Superior temporal gyrus (tissue), 1 donor: ENCODE results near the gene GRM4.
"Not testable (repeated sequence)": the region's sequence is repeated elsewhere in the genome, so short reads cannot be mapped to it uniquely, and the experiment has no call there.

ENCODE experiments used
- DNase-seq: peaks from one replicate; pipeline ENCODE4 v3.0.0-alpha.2; 2016; ENCODE audit errors: extremely low spot score

Gene GRM4

DNA sequence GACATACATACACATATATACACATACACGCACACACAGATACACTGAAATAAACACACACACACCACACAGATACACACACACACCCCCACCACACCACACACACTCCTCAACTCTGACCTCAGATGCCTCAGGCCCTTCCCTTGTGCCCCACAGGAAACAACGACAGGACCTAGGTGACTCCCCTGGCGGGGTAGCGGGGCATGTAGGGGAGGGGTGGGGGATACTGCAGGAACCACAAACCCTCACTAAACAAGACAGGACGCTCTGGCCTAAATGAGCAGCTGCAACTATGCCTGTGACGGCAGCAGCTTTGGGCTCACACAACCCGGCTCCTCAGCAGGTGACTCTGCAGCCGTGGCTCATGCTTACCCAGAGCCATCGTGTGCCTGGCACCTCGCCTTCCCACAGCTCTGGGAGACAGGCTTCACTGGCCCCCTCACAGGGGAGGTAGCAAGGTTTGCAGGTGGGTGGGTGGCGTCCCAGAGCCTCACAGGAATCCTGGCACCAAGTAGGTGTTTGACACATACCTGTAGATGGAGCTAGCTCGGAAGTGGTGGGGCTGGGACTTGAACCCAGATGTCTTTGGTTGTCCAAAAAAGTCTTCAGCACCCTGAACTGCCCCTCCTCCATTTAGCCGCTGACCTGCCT lies 100.8 kb downstream of the GRM4 start:
- no peak for DNase-seq

DNA sequence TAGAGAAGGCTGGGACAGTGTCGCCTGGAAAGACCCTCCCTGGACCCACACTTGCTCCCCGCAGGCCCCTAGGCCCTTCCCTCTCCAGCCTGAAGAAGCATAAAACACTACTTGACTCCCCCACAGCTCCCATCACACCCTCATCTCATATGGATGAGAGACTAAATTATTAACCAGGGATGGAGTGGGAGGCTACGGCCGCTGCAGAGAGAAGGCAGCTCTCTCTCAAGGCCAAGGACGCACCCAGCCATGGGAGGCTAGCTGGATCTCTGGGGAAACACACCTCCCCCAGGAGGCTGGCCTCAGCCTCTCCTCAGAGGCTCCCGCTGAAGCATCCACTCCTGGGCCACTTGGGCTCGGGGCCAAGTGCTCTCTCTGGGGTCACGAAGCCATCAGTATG lies 102.5 kb downstream of the GRM4 start:
- DNase-seq: no peak

DNA sequence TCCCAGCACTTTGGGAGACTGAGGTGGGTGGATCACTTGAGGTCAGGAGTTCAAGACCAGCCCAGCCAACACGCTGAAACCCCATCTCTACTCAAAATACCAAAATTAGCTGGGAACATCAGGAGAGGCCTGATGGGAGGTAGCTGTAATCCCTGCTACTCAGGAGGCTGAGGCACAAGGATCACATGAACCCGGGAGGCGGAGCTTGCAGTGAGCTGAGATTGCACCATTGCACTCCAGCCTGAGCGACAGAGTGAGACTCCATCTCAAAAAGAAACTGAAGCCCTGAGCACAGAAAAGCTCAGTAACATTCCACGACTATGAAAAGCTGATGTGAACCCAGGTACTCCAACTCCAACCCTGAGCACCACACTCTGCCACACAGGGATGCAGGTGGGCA lies 103.9 kb downstream of the GRM4 start:
- not testable (repeated sequence) for DNase-seq

DNA sequence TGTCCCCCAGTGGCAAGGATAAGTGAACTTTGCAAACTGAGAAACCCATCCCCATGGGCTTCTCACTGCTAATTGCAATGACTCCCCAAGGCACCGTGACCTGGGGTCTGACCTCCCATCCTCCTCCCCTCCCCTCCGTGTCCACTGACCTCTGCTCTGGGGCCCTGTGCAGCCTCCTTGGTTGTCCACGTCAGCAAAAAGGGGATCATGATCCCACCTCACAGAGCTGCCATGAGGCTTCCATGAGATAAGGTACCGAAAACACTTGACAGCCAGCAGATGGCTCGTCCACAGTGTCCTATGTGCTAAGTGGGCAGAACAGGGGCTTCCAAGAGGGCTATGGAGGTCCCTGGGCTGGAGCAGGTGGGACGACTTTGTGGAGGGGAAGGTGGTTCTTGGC lies 104.5 kb downstream of the GRM4 start:
- no peak for DNase-seq

DNA sequence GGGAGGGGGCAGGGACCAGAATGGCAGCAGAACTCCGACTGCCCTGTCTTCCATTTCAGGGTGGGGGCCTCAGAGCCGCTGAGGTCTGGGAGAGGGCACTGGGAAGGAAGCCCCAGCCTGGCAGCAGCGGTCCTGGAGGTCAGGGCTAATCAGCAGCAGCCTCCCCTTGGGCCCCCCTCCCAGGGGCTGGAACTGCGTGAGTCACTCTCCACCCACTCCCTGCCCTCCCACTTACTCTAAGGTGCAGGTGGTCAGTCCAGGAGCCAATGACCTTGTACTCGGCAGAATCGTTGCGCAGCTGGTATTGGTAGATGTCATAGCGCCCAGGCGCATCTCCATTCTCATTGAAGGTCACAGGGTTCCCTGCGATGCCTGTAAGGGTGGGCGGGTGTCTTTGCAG lies 105.9 kb downstream of the GRM4 start:
- DNase-seq: no peak

DNA sequence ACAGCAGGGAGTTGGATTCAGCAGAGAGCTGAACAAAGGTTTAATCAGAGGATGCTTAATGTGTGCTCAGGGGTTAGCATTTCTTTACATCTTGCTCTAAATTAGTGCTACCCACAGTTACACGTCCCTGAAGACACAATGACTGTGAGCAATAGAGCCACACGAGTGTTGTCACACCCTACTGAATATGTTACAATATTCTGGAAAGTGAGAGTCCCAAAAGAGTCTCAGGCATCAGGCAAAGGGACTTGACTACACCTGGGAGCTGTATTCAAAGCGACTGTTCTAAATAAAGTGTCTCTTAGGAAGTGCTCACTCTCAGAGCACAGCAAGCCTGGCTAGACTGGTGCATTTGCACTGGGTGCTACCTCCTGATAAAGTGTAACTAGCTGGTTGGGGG lies 108.7 kb downstream of the GRM4 start:
- no peak for DNase-seq

DNA sequence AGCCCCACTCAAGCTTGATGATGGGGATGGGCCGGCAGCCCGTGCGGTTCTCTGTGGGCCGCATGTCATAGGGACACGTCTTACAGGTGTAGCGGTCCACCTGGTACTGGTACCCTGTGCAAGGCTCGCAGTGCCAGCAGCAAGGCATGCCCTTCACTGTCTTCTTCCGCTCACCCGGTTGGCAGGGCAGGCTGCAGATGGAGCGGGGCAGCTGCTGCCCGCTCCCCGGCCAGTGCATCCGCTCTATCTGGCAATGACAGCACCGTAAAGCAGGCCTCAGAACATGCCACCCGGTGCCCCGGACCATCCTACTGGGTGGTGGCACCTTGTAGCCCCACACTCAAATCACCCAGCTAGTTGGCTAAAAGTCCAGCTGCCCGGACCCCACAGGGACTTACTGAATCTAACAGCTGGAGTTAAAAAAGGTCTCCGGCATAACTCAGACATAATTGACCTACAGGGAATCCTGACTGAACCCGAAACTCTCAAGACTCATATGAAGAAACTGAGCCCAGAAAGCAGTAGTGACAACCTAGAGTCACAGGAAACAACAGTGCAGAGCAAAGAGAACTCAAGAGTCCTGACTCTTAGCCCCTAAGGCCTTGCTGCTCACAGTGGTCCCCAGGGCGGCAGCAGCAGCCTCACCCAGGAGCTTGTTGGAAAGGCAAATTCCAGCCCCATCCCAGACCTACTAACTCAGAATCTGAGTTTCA lies 109.4 kb downstream of the GRM4 start:
- no peak for DNase-seq

DNA sequence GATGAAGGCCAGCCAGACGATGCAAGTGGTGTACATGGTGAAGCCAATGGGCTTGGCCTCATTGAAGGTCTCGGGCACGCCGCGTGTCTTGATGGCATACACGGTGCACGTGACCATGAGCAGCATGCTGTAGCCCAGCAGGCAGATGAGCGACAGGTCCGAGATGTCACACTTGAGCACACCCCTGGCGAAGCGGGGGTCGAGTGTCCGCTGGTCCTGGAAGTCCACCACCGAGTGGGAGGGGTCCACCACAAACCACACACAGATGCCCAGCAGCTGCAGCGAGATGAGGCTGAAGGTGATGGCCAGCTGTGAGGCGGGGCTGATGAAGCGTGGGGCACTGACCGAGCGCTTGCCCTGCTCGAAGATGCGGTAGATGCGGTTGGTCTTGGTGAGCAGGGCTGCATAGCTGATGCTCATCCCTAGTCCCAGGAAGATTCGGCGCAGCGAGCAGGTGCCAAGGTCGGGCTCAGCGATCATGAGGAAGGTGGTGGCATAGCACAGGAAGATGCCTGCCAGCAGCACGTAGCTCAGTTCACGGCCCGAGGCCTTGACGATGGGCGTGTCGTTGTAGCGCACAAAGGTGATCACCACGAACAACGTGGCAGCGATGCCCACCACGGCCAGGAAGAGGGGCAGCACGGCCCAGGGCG lies 110.1 kb downstream of the GRM4 start:
- no peak for DNase-seq

DNA sequence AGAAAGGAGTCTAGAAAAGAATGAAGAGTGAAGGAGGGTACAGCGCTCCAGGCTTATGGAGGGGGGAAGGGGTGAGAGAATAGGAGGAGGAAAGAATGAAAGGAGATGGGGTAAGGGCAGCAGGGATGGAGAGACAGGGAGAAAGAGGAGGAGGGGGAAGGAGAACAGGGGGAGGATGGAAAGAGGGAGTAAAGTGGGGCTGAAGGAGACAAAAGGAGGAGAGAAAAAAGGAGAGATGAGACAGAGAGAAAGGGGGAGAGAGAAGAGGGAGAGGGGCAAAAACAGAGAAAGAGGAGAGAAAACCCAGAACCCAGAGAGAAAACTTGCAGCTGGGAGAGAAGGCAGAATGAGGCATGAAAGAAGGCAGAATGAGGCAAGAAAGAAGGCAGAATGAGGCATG lies 110.7 kb downstream of the GRM4 start:
- DNase-seq: no peak

DNA sequence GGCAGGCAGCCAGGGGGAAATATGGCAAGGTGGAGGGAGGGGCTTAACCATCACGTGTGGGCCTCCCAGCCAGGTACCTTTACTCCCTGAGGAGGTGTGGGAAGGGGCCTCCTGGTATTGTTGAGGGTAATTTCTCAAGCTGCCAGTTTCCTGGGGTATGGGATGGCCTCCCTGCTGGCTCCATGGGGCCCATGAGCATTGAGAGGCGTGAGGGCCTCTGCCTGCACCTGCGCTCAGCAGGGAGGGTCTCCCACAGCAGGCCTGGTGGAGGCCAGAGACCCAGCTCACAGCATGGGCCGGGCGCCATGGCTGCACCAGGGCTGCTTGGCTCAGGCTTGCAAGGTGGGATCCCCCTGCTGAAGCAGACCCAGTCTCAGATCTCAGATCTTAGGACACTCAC lies 113.0 kb downstream of the GRM4 start:
- no peak for DNase-seq

DNA sequence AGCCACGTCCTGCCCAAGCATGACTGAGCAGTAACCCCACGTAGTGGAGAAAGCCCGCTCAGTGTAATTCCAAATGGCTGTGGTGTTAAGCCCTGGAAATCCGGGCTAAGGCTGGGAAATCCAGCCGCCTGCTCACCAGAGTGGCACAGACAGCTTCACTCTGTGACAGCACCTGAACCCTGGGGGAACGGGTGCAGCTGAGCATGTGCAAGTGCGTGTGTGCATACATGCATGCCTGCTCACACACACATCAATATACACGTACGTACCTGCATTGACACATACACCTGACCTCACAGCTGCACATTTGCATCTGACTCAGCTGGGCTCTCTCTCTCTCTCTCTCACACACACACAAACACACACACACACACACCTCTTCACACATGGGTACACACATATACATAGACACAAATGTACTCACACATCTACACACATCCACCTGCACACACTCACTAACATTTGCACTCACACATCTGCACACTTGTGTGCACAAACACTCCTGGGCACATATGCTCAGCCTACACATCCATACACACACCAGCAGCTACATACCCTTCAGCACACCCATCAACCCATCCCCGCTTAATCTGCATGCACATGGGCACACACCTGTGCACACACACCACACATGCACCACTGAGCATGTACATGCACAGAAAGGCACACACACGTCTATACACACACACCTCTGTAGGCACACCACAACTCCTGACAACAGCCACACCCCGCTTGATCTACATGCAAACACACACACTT lies 114.1 kb downstream of the GRM4 start:
- no peak for DNase-seq

DNA sequence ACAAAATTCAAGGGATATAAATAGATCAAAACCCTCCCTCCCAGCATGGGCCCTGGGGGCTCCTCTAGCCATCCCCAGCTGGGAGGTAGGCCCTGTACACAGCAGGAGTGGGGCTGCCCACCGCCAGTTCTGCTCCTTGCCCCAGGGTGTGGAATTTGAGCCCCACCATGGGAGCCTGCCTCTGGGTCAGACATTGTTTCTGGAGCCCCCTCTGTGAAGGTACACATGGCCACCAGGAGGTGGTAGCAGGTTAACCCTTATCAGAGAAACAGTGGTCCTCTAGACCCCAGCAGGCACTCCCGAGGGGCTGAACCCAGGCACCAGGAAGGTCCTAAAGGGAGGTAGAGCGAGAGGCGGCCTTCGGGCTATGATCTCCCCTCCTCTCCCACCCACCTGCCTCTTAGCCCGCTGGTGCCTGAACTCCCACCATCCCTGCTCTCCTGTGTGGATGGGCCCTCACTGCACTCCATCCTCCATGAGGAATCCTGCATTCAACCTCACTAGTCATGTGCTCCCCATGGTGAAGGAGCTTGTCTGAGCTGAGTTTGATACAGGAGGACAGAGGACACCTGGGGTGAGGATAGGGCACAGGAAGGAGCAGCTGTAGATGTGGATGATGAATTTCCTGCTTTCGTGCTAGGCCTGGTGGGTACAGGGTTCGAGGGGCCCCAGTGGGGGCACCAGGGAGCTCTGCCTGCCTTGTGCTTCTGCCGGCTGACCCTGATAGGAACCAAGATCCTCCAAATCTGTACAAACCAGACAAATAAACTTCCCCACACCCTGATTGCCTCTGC lies 114.9 kb downstream of the GRM4 start:
- no peak for DNase-seq

DNA sequence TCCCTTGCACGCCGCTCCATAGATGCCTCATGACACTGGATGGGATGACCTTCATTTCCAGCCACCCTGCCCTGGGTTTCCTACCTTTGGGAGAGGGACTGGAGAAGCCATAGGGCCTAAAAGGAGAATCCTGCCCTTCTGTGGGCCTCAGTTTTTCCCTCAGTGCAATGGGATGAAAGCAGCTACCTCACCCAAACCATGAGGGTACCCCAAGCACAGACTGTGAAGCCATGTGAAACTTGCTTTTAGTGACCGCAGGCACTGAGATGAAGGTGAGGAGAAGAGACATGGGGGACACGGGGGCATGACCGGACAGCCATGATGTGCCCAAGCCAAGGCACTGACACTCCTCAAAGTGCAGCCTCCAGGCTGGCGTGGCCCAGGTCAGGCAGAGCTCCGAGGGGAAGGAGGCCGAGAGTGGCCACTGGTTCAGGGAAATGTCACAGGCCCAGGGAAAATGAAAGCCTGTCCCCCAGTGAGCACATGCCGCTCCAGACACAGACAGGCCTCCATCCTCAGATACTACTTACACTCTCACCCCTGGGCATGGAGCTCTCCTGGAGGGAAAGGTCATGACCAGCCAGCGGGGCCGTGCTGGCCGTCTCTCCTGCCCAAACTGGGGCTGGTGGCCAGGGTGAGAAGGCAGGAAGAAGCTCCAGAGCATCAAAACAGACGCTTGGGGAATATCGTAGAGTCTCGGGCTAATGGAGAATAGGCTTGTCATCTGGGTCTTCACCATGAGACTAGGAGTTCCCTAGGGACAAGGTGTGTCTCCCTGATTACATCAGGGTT lies 116.2 kb downstream of the GRM4 start:
- DNase-seq: no peak

DNA sequence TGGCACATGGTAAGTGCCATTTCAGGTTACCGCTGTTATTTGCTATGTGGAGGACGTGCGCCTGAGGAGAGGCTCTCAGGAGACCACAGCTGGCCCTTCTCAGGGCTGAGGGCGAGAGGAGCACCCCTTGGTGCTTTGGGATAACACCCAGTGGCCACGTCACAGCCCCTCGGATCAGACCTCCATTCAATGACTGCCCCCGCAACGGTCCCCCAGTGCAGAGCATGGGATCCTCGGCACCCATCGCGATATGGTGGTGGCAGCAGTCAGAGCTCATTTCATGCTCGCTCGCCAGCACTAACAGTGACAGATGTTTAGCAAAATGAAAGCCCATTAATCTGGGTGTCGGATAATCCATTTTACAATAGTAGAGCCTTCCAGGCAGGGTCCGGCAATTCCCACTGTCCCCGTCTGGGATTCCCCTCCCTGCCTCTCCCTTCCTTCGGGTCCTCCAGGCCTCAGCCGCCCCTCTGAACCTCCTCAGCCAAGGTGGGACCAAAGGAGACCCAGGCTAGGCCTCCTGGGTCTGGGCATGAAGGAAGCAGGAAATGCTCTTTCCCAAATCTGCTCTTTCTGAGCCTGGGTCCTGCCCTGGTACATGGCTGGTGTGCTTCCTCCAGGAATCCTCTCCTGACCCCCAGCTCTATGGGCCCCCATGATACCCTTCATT lies 117.1 kb downstream of the GRM4 start:
- no peak for DNase-seq

DNA sequence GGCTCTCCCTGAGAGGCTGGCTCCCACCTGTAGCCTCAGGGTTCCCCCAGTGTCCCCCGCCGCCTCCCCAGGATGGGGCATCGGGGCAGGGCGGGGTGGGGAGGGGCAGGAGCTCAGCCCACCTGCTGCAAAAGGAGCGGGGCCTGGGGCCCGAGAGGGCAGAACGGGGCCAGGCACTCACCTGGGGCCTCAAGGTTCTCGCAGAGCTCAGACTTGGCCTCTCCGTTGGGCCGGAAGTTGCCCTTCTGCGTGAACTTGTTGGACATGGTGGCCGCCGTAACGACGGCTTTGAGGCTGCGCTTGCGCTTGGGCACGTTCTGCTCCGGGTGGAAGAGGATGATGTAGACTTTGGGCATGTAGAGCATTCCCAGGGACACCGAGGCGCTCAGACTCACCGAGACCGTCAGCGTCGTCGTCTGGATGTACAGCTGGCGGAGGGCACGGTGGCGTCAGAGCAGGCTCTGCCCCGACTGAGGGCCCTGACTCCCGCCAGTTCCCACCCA lies 117.9 kb downstream of the GRM4 start:
- DNase-seq: no peak

DNA sequence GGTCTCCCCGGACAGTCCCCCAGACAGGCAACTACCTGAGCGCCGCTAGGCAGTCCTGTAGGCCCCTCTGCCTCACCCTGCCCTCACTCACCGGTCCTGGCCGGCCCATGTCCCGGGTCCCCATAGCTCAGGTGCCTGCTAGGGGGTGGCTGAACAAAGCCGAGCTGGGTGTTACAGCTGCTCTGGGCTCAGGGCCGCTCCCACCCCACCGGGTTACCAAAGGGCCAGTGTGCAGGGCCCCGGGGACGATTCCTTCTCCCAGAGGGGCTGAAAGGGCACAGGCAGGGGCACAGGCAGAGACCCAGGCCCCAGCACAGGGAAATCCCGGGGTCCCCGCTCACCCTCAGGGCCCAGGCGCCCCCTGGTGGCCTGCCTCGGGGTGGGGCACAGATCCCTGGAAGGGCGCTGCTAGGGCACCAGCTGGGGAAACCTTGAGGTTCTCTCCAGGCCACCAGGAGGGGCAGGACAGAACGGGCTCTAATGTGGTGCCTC lies 118.4 kb downstream of the GRM4 start:
- no peak for DNase-seq

DNA sequence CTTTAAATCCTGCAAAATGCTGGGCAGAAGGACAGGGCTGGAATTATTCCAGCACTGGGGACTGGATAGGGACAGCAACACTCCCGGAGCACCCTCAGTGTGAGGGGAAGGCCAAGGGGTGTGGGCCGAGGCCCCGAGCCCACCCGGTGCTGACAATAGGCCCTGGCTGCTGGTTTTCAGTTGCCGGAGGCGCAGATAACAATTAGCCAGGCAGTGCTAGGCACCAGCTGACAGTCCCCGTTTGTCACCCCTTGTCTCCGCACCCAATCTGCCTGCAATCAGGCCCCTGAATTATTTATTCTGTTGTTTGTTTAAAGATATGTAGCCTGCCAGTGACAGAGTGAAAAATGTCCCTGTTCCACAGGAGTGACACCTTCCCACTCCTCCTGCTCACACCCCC lies 120.0 kb downstream of the GRM4 start:
- no peak for DNase-seq

DNA sequence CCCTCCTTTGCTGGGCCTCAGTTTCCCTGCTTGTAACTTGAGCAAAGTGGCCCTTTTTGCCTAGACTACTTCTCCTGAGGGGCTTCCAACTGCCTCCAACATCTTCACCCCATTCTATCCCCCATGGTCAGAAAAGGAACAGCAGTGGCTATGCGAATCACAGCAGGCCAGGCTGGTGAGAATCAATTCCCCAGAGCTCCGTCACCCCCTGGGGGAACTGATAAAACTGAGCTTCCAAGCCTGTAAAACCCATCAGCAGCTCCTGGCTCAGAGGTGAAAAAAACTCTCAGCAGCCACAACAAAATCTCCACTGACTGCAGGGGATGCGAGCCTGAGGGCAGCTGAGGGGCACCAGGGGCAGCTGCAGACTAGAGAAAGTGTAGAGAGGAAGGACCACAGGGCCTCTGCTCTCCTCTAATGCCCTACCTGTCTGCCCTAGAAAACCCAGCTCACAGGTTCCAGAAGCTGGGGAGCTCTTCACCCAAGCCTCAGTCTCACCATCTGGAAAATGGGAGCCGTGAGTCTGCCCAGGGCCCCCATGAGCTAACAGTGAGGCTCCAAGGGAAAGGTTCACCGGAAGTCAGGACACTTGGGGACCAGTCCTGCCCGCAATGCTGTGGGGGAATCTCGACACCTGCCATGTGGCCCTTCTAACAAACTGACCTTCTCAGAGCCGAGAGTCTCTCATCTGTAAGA lies 120.6 kb downstream of the GRM4 start:
- DNase-seq: no peak

DNA sequence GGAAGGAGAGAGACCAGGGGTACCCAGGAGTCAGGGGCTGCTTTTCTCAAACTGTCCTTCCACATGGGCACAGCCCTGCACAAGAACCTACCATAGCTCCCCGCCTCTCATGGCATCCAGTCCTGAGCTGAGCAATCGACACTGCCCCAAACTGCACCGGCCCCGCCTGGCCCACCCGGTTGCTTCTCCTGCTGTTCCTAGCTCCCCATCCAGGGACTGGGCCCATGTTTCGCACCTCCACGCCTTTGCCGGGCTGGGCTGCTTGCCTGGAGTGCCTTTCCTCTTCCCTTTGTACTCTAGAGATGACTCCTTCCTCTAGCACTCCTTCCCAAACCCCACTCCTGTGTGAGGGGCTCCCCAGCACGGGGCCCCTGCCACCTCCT lies 123.0 kb downstream of the GRM4 start:
- no peak for DNase-seq
